Aorta (tissue), 5 donors: Measurements from ENCODE around the gene STX3. TPM values are rescaled to one million over a fixed set of nuclear protein-coding genes. Genes with fewer than 3 reads are reported as not detected.
A peak's percentile ranks its signal among the peaks of the same experiment; 100 is the strongest.

Experiments used
- ATAC-seq: fragments of 200-7000 bp; cut with Tn5 transposase; one replicate; pipeline ENCODE4 v1.9.1; 2022; ENCODE audit warnings: moderate library complexity; ENCODE audit not compliant: low FRiP score
- DNase-seq, 2 donors: peaks; one replicate each; pipeline ENCODE4 v3.0.0-alpha.2; 2020
- H3K27ac ChIP-seq, 2 donors: one replicate each; pipeline ENCODE4 v1.5.1; 2013; ENCODE audit warnings: low read length in 2 of 2, mild to moderate bottlenecking in 2 of 2, moderate library complexity in 2 of 2, control low read depth in 1 of 2, inconsistent platforms in 1 of 2, low read depth in 1 of 2
- H3K27me3 ChIP-seq, 2 donors: one replicate each; pipeline ENCODE4 v1.6.1; 2013; ENCODE audit warnings: control low read depth in 1 of 2, low read length in 1 of 2, mild to moderate bottlenecking in 1 of 2, moderate library complexity in 1 of 2; ENCODE audit not compliant: insufficient read depth in 2 of 2, control insufficient read depth in 1 of 2
- H3K36me3 ChIP-seq, 2 donors: one replicate each; pipeline ENCODE4 v1.6.1; 2013; ENCODE audit warnings: control low read depth in 1 of 2, low read length in 1 of 2, mild to moderate bottlenecking in 1 of 2; ENCODE audit not compliant: insufficient read depth in 2 of 2, control insufficient read depth in 1 of 2
- H3K4me1 ChIP-seq, 2 donors: one replicate each; pipeline ENCODE4 v1.6.1; 2013; ENCODE audit warnings: low read length in 2 of 2, control low read depth in 1 of 2, mild to moderate bottlenecking in 1 of 2, moderate library complexity in 1 of 2; ENCODE audit not compliant: insufficient read depth in 2 of 2, control insufficient read depth in 1 of 2
- H3K4me3 ChIP-seq, 2 donors: one replicate each; pipeline ENCODE4 v1.5.1; 2013; ENCODE audit warnings: low read length in 2 of 2, control low read depth in 1 of 2, mild to moderate bottlenecking in 1 of 2
- H3K9me3 ChIP-seq: one replicate; pipeline ENCODE4 v1.6.1; 2013; ENCODE audit warnings: mild to moderate bottlenecking, low read length; ENCODE audit not compliant: control insufficient read depth
- WGBS, 2 donors: extraction: QIAGEN DNeasy Blood & Tissue Kit; methylation state at CpG; one replicate each; pipeline ENCODE4 v1.1.7; 2013; 5-methylcytosine and 5-hydroxymethylcytosine counted together
- intact Hi-C, 2 donors: fragments of 100-400 bp; cut with DNase I; formaldehyde crosslinking; loops; one replicate each; pipeline versions ENCODE4 v1.14.2 to v1.15.0; 2022
- polyA plus RNA-seq, 2 donors: library from polyadenylated mRNA; stranded (reverse); fragments of 200-250 nt; gene quantifications; one replicate each; pipeline ENCODE4 v1.2.3, GENCODE V29; 2013
- total RNA-seq, 2 donors: library from RNA; stranded (reverse); fragmentation: NEBNext Ultra II Directional; extraction: Animal tissue kit (Norgen Biotek cat#: 25700); gene quantifications; one replicate each; pipeline ENCODE4 v1.2.1, GENCODE V29; 2021
- donor health status: healthy with polysubstance abuse.
- donor health status: Bipolar disorder and iron deficiency.
- donor health status: DM: no; HTN: no; CAD: no.
- donor health status: DM: no; HTN: no; CAD: no.
- donor health status: DM: yes; HTN: yes; CAD: no.

Gene STX3
- total and polyA plus RNA-seq, 4 donors = 12.7 to 23.2 (median 21.7) TPM

- H3K4me3 ChIP-seq = no peak overlapping the region
- no peaks in the 10 kb centered on the region for H3K4me1 ChIP-seq
- H3K27me3 ChIP-seq = no peaks in the 10 kb centered on the region
- intact Hi-C loops = loop anchor here in 1 of 2 donors (5.0 kb wide), 1 partner anchor 374 kb away; no protein-coding TSS in a partner anchor
- no peak for ATAC-seq
- WGBS, 2 donors = 45 to 47% methylated on average over 4 of the region's 4 CpGs
- DNase-seq = no peak
- H3K27ac ChIP-seq = no peak overlapping the region
- H3K36me3 ChIP-seq = no peaks in the 10 kb centered on the region
- H3K9me3 ChIP-seq = no peaks in the 10 kb centered on the region
Observed at GRCh38 chr11:59818572-59818971, 63.4 kb downstream of the STX3 start.

GRCh38 chr11:59822989-59823566 lies 67.9 kb downstream of the STX3 start:
- Histone ChIP-seq H3K4me3 (peak overlapping the region in 1 of 2 donors; percentile 8), H3K36me3 (no peaks in the 10 kb centered on the region), H3K9me3 (no peaks in the 10 kb centered on the region), H3K27ac (no peak overlapping the region), H3K4me1 (no peaks in the 10 kb centered on the region), H3K27me3 (no peaks in the 10 kb centered on the region)
- intact Hi-C loops = loop anchor here (5.0 to 10.0 kb wide), 2 partner anchors 369 to 432 kb away; no protein-coding TSS in a partner anchor
- ATAC-seq = peak; percentile 63
- DNase-seq = no peak
- 0 to 1% methylated on average over 9 of the region's 9 CpGs for WGBS, 2 donors

- no peak overlapping the region for H3K27ac ChIP-seq
- H3K4me3 ChIP-seq = no peak overlapping the region
- H3K4me1 ChIP-seq = no peaks in the 10 kb centered on the region
- no peaks in the 10 kb centered on the region for H3K36me3 ChIP-seq
- intact Hi-C loops = loop anchor here in 1 of 2 donors (10.0 kb wide), 1 partner anchor 425 kb away; no protein-coding TSS in a partner anchor
- H3K27me3 ChIP-seq = no peaks in the 10 kb centered on the region
- DNase-seq (no peak), ATAC-seq (no peak)
- no peaks in the 10 kb centered on the region for H3K9me3 ChIP-seq
- 78 to 84% methylated on average over 3 of the region's 3 CpGs for WGBS, 2 donors
Observed at GRCh38 chr11:59829358-59829757, 74.2 kb downstream of the STX3 start.

GRCh38 chr11:59833602-59834001 lies 78.4 kb downstream of the STX3 start:
- intact Hi-C loops = no loop called here
- Histone ChIP-seq H3K9me3 (no peaks in the 10 kb centered on the region), H3K36me3 (no peaks in the 10 kb centered on the region), H3K27ac (no peak overlapping the region), H3K27me3 (no peaks in the 10 kb centered on the region), H3K4me3 (no peak overlapping the region), H3K4me1 (no peaks in the 10 kb centered on the region)
- DNase-seq = no peak
- ATAC-seq = no peak
- WGBS, 2 donors = 84% methylated on average over 2 of the region's 2 CpGs

GRCh38 chr11:59839615-59840014 lies 84.4 kb downstream of the STX3 start:
- Histone ChIP-seq H3K27me3 (no peaks in the 10 kb centered on the region), H3K4me1 (no peaks in the 10 kb centered on the region), H3K27ac (no peak overlapping the region), H3K4me3 (no peak overlapping the region), H3K36me3 (no peaks in the 10 kb centered on the region), H3K9me3 (no peaks in the 10 kb centered on the region)
- intact Hi-C loops = no loop called here
- no peak for ATAC-seq
- DNase-seq = no peak

GRCh38 chr11:59841514-59841913 lies 86.3 kb downstream of the STX3 start:
- no peak for DNase-seq
- H3K27ac ChIP-seq = no peak overlapping the region
- no peaks in the 10 kb centered on the region for H3K36me3 ChIP-seq
- H3K27me3 ChIP-seq = no peaks in the 10 kb centered on the region
- intact Hi-C loops = no loop called here
- ATAC-seq = no peak
- H3K4me1 ChIP-seq = no peaks in the 10 kb centered on the region
- WGBS, 2 donors = 92 to 93% methylated on average over 2 of the region's 2 CpGs
- H3K4me3 ChIP-seq = no peak overlapping the region
- no peaks in the 10 kb centered on the region for H3K9me3 ChIP-seq

GRCh38 chr11:59842316-59842715 lies 87.1 kb downstream of the STX3 start:
- 81% methylated on average over 12 of the region's 12 CpGs for WGBS, 2 donors
- Histone ChIP-seq H3K27ac (no peak overlapping the region), H3K36me3 (no peaks in the 10 kb centered on the region), H3K4me3 (no peak overlapping the region), H3K27me3 (no peaks in the 10 kb centered on the region), H3K9me3 (no peaks in the 10 kb centered on the region), H3K4me1 (no peaks in the 10 kb centered on the region)
- ATAC-seq = no peak
- intact Hi-C loops = no loop called here
- DNase-seq = no peak

GRCh38 chr11:59845399-59845798 lies 90.2 kb downstream of the STX3 start, which contains the start of gene CBLIF:
CBLIF (minus strand) TSS chr11:59845499; CDS start chr11:59845453, 46 bp downstream.
- Histone ChIP-seq H3K4me1 (no peaks in the 10 kb centered on the region), H3K9me3 (no peaks in the 10 kb centered on the region), H3K27ac (no peak within 1 kb of the TSS), H3K4me3 (no peak within 1 kb of the TSS), H3K27me3 (no peaks in the 10 kb centered on the region), H3K36me3 (no peaks in the 10 kb centered on the region)
- DNase-seq (no peak), ATAC-seq (no peak)
- intact Hi-C loops = no loop called here
- WGBS, 2 donors = 73% methylated on average over 4 of the region's 4 CpGs

- H3K27me3 ChIP-seq = no peaks in the 10 kb centered on the region
- intact Hi-C loops = no loop called here
- ATAC-seq (no peak), DNase-seq (no peak)
- H3K4me1 ChIP-seq = no peaks in the 10 kb centered on the region
- H3K36me3 ChIP-seq = no peaks in the 10 kb centered on the region
- no peak overlapping the region for H3K4me3 ChIP-seq
- WGBS, 2 donors = 50 to 66% methylated on average over 5 of the region's 5 CpGs
- no peaks in the 10 kb centered on the region for H3K9me3 ChIP-seq
- no peak overlapping the region for H3K27ac ChIP-seq
Observed at GRCh38 chr11:59846556-59846955, 91.4 kb downstream of the STX3 start.
